Measurements from ENCODE around the gene SPRR1A.

The SPRR1A gene

GRCh38 chr1:152968248-152968647, 15.6 kb upstream of the SPRR1A start:
- H3K9me3 ChIP-seq (ENCODE audit: insufficient read depth, low read length, severe bottlenecking), result no peaks in the 10 kb centered on the region
- H3K27ac ChIP-seq (ENCODE audit: low read length), result no peak overlapping the region
- H4K20me1 ChIP-seq (ENCODE audit: insufficient read depth, low read length), result no peaks in the 10 kb centered on the region
- no peaks in the 10 kb centered on the region for H3K36me3 ChIP-seq (ENCODE audit: insufficient read depth, low read length)
- DNase-seq (no peak), ATAC-seq (ENCODE audit: insufficient read depth, low read depth) (no peak; the same call in 2 of the 3 replicates)
- H3K4me1 ChIP-seq (ENCODE audit: insufficient read depth, low read length), result no peaks in the 10 kb centered on the region
- no peaks in the 10 kb centered on the region for H3K79me2 ChIP-seq (ENCODE audit: insufficient read depth, low read length)
- H3K4me3 ChIP-seq (ENCODE audit: low read depth in 1 of 2, low read length in 2 of 2), result no peak overlapping the region
- H3K27me3 ChIP-seq (ENCODE audit: insufficient read depth, low read length, poor library complexity), result peaks cover 16% of the 10 kb centered on the region
- TF ChIP-seq EZH2 (IDR thresholded peaks at IDR 0.05; ENCODE audit: borderline replicate concordance, low read depth, low read length, severe bottlenecking), result no peak
- TF ChIP-seq, protein P1, sequence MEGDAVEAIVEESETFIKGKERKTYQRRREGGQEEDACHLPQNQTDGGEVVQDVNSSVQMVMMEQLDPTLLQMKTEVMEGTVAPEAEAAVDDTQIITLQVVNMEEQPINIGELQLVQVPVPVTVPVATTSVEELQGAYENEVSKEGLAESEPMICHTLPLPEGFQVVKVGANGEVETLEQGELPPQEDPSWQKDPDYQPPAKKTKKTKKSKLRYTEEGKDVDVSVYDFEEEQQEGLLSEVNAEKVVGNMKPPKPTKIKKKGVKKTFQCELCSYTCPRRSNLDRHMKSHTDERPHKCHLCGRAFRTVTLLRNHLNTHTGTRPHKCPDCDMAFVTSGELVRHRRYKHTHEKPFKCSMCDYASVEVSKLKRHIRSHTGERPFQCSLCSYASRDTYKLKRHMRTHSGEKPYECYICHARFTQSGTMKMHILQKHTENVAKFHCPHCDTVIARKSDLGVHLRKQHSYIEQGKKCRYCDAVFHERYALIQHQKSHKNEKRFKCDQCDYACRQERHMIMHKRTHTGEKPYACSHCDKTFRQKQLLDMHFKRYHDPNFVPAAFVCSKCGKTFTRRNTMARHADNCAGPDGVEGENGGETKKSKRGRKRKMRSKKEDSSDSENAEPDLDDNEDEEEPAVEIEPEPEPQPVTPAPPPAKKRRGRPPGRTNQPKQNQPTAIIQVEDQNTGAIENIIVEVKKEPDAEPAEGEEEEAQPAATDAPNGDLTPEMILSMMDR (IDR thresholded peaks at IDR 0.05; ENCODE audit: borderline replicate concordance, extremely low read depth, low read length, poor library complexity, severe bottlenecking), result no peak
- H3K4me2 ChIP-seq (ENCODE audit: insufficient read depth, low read length), result no peak overlapping the region
- no peak overlapping the region for H3K9ac ChIP-seq (ENCODE audit: low read depth, low read length)
- no peak overlapping the region for H2AFZ ChIP-seq (ENCODE audit: low read depth, low read length)

DNA sequence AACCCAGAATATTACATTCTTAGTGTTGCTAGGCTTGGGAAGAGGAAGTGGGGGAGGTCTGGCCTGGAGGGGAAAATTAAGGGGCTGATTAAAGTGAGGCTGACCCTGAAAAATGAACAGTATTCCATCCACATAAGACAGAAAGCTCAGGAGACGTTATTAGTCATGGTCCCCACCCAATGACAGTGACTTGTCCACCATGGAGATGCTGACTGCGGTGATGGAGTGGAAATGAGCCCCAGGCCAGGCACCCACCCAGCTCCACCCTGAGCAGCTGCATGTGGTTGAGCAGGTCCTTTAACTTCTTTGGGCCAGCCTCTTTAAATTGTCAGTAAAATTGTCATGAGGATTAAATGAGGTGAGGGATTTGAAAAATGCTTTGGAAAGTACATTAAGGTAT, 14.8 kb upstream of the SPRR1A start:
- Histone ChIP-seq H3K36me3 (ENCODE audit: insufficient read depth, low read length) (no peaks in the 10 kb centered on the region), H3K79me2 (ENCODE audit: insufficient read depth, low read length) (no peaks in the 10 kb centered on the region), H3K27ac (ENCODE audit: low read length) (no peak overlapping the region), H3K4me3 (ENCODE audit: low read depth in 1 of 2, low read length in 2 of 2) (no peak overlapping the region), H3K9me3 (ENCODE audit: insufficient read depth, low read length, severe bottlenecking) (no peaks in the 10 kb centered on the region), H4K20me1 (ENCODE audit: insufficient read depth, low read length) (no peaks in the 10 kb centered on the region), H3K4me1 (ENCODE audit: insufficient read depth, low read length) (no peaks in the 10 kb centered on the region), H2AFZ (ENCODE audit: low read depth, low read length) (no peak overlapping the region), H3K4me2 (ENCODE audit: insufficient read depth, low read length) (no peak overlapping the region), H3K9ac (ENCODE audit: low read depth, low read length) (no peak overlapping the region), H3K27me3 (ENCODE audit: insufficient read depth, low read length, poor library complexity) (peaks cover 16% of the 10 kb centered on the region)
- ATAC-seq (ENCODE audit: insufficient read depth, low read depth) (no peak), DNase-seq (no peak)
- TF ChIP-seq EZH2 (IDR thresholded peaks at IDR 0.05; ENCODE audit: borderline replicate concordance, low read depth, low read length, severe bottlenecking), result no peak
- TF ChIP-seq, protein P1 (IDR thresholded peaks at IDR 0.05; ENCODE audit: borderline replicate concordance, extremely low read depth, low read length, poor library complexity, severe bottlenecking), result no peak

- ATAC-seq (ENCODE audit: insufficient read depth, low read depth), result no peak
These were observed 13.4 kb upstream of the SPRR1A start, which contains the start of gene SPRR4 for GRCh38 chr1:152970495-152970894. Gene SPRR4, plus strand, starts transcription at chr1:152970648. Its CDS starts 1,243 bp downstream, at chr1:152971891.

More at GRCh38 chr1:152970495-152970894, 13.4 kb upstream of the SPRR1A start, which contains the start of gene SPRR4:
- no peak for DNase-seq
- no peaks in the 10 kb centered on the region for H3K9me3 ChIP-seq (ENCODE audit: insufficient read depth, low read length, severe bottlenecking)
- H3K4me2 ChIP-seq (ENCODE audit: insufficient read depth, low read length), result no peak within 1 kb of the TSS
- TF ChIP-seq, protein P1 (IDR thresholded peaks at IDR 0.05; ENCODE audit: borderline replicate concordance, extremely low read depth, low read length, poor library complexity, severe bottlenecking), result no peak
- no peak for TF ChIP-seq EZH2 (IDR thresholded peaks at IDR 0.05; ENCODE audit: borderline replicate concordance, low read depth, low read length, severe bottlenecking)
- H3K36me3 ChIP-seq (ENCODE audit: insufficient read depth, low read length), result no peaks in the 10 kb centered on the region
- no peak within 1 kb of the TSS for H3K9ac ChIP-seq (ENCODE audit: low read depth, low read length)
- no peak within 1 kb of the TSS for H2AFZ ChIP-seq (ENCODE audit: low read depth, low read length)
- no peak within 1 kb of the TSS for H3K27ac ChIP-seq (ENCODE audit: low read length)
- H3K79me2 ChIP-seq (ENCODE audit: insufficient read depth, low read length), result no peaks in the 10 kb centered on the region
- H3K27me3 ChIP-seq (ENCODE audit: insufficient read depth, low read length, poor library complexity), result peaks cover 19% of the 10 kb centered on the region
- H3K4me1 ChIP-seq (ENCODE audit: insufficient read depth, low read length), result no peaks in the 10 kb centered on the region
- no peaks in the 10 kb centered on the region for H4K20me1 ChIP-seq (ENCODE audit: insufficient read depth, low read length)
- H3K4me3 ChIP-seq (ENCODE audit: low read depth in 1 of 2, low read length in 2 of 2), result no peak within 1 kb of the TSS
